GM18517 (cell line): Measurements from ENCODE around the gene NSFL1C.
"Not testable (repeated sequence)": the region's sequence is repeated elsewhere in the genome, so short reads cannot be mapped to it uniquely, and the experiment has no call there.

ENCODE experiments used
- ATAC-seq: cut with Tn5 transposase; IDR thresholded peaks from one replicate; pipeline ENCODE4 v1.9.1; 2021; ENCODE audit warnings: mild to moderate bottlenecking, moderate library complexity; ENCODE audit not compliant: unreplicated experiment

Gene NSFL1C

DNA sequence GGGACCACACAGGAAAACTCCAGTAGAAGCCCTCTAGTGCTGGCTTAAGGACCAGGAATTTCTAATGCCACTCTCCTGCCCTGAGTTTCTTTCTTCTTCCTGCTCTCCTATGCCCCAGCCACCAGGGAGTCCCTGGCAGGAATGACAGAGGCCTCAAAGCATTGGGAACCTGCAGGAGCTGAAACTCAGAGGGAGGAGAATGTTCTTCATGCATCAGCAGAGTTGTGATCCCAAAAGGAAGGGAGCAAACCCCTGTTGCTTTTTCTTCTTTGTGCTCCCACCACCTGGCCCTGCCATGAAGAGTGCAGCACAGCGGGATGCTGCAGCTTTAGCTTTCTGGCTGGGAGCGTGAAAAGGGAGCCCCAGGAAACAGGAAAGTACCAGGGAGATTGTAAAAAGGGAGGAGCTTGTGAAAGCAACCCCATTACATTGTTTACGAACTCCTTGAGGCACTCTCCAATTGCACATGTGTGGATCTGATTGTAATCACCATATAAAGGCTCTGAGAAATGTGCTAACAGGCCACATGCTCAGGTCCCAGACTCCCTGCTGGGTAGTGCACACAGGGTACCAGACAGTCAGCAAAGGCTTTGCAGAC is 39.1 kb downstream of the NSFL1C start:
- ATAC-seq, result no peak

DNA sequence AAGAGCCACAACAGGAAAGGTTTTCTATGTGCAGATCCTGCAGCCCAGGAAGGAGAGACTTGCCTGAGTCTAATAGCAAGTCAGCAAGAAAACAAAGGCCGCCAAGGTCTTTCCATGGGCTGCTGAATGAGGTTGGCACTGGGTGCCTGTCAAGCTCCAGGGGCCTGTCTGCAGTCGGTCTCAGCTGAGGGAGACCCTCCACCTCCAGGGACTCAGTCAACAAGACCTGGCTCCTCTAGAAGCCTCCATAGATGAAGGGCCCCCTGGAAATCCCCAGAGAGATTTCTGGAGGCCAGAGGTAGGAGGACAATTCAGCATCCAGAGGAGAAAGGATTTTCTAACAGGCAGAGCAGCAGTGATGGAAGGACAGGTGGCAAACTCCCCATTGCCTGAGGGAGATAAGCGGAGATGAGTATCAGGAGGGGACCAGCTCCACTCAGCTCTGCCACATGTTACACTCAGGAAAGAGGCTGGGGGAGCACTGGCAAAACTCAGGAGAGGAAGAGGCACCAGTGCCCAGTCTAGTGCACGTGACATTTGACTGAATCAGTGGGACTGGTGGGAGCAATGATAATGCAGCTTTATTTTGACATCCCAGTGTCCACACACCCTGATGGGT is 40.3 kb downstream of the NSFL1C start:
- ATAC-seq, result no peak

DNA sequence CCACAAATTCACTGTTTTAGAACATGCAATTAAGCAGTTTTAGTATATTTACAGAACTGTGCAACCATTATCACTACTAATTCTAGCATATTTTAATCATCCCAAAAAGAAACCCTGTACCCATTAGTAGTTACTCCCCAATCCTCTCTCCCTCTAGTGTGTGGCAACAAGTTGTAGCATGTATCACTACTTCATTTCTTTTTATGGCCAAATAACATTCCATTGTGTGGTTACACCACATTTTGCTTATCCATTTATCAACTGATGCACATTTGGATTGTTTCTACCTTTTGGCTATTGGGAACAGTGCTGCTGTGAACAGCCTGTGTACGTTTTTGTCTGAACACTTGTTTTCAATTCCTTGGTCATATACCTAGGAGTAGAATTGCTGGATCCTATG is 42.3 kb downstream of the NSFL1C start:
- ATAC-seq, result no peak

DNA sequence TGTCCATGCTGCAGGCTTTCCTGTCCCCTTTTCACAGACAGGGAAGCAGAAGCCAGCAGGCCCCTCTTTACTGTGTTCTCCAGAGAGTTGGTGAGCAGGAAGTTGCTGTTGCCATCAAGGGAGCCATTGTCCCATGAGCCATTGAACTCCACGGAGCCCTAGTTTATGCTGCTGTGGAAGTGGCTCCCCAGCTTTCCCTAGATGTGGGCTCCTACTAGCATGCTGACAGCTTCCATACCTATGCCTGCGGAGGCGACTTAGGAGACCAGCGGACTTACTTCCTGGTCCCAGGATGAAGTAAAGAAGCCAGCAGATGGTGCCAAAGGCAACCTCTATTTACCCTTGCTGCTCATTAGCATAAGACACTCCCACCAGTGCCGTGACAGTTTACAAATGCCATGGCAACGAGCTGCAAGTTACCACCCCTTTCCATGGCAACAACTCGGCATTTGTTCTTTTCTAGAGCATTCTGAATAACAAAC is 43.0 kb downstream of the NSFL1C start:
- no peak for ATAC-seq

DNA sequence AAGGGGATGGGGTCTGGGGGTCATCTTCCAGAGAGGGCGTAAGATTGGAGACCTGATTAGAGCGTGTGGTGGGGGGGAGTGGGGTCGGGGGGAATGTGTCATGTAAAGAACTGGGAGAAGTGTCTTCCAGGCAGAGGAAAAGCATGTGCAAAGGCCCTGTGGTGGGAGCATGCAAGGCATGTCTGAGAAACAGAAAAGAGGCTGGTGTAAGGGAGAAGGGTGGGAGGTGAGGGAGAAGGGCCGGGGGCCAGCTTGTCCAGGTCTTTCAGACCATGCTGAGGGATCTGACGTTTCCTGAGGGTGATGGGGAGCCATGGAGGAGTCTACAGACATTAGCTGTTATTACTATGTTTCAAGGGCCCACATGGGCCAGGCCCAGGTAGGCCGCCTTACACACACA is 43.4 kb downstream of the NSFL1C start:
- ATAC-seq, result no peak

GRCh38 chr20:1422753-1423152 is 43.9 kb downstream of the NSFL1C start:
- ATAC-seq, result no peak

DNA sequence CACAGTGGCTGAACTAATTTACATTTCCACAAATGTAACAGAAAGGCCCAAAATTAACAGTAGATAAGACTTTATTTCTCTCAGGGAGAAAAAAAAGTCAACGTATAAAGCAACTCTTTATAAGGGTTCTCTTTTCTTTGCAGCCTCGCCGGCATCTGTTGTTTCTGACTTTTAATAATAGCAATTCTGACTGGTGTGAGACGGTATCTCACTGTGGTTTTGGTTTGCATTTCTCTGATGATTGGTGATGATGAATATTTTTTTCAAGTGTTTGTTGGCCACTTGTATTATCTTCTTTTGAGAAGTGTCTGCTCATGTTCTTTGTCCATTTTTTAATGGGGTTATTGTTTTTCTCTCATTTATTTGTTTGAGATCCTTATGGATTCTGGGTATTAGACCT is 46.6 kb downstream of the NSFL1C start:
- no peak for ATAC-seq

GRCh38 chr20:1418350-1418749 is 48.3 kb downstream of the NSFL1C start:
- no peak for ATAC-seq

DNA sequence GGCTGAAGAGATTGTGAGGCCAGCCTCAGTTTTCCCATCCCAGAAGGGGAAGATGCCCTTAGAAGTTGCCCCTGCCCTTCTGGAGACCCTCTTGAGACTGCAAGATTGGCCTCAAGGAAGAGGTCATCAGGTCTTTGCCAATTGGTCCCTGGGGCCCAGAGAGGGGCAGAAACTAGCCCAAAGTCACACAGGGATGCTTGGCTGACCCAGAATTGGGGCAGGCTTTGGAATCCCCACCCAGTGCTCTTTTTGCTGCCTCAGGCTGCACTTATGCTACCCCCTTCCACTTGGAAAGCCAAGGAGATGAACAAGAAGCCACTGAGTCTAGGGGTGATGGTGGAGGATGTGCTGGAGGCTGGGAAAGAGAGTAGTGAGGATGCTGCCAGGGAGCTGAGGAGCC is 48.9 kb downstream of the NSFL1C start:
- no peak for ATAC-seq

DNA sequence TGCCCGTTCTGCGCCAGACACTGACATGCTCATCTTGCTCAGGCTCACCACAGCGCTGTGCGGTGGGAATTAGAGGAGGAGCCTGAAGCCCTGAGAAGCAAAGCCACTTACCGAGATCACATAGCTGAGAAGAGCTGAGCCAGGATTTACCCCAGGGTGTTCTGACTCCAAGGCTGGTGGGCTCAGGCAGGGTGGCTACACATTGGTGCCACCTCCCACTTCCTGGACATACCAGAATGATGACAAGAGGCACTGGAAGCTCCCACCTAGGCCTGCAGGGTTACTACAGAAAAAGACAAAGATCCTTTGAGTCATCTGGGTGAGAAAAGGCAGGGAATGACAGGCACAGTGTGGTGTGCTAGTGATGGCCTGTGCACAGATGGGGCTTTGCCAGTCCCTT is 49.4 kb downstream of the NSFL1C start:
- no peak for ATAC-seq

DNA sequence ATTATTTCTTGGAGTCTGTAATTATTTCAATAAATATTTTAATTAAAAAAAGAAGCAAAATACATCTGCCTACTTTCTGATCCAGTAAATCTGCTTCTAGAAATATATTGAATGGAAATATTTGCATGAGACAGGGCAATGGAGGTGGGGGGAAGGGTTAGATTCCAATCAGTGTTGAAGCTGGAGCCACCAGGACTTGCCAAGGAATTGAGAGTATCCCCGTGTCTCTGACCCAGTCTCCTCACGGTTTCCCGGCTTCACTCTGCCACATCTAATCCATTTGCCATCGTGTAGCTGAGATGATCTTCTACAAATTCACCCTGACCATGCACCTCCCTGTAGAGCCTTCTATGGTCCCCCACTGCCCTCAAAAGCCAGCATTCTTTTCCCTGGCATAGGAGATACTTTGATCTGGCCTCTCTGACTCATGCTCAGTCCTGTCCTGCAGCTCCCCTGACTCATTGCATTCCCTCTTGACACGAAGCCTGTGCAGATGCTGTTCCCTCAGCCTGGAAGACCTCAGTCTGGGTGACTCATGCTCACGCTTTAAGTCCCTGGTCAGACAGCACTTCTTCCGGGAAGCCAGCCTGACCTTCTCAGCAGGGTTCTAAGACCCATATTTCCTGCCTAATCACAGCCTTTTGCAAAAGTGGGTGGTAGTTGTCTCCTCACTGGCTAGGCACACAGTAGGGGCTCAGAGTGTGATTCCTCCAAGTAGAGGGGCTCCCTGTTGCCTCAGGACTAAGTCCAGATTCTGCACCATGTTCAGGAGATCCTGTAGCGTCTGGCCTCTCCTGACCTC is 50.8 kb downstream of the NSFL1C start:
- ATAC-seq, result no peak

GRCh38 chr20:1414982-1415381 is 51.7 kb downstream of the NSFL1C start:
- ATAC-seq, result no peak

- ATAC-seq, result no peak
Measured at GRCh38 chr20:1405801-1406200, 60.8 kb downstream of the NSFL1C start.

GRCh38 chr20:1403624-1404023 is 63.0 kb downstream of the NSFL1C start:
- ATAC-seq, result no peak

GRCh38 chr20:1402149-1402548 is 64.5 kb downstream of the NSFL1C start:
- ATAC-seq, result no peak

GRCh38 chr20:1401451-1401907 is 65.2 kb downstream of the NSFL1C start:
- ATAC-seq, result no peak

DNA sequence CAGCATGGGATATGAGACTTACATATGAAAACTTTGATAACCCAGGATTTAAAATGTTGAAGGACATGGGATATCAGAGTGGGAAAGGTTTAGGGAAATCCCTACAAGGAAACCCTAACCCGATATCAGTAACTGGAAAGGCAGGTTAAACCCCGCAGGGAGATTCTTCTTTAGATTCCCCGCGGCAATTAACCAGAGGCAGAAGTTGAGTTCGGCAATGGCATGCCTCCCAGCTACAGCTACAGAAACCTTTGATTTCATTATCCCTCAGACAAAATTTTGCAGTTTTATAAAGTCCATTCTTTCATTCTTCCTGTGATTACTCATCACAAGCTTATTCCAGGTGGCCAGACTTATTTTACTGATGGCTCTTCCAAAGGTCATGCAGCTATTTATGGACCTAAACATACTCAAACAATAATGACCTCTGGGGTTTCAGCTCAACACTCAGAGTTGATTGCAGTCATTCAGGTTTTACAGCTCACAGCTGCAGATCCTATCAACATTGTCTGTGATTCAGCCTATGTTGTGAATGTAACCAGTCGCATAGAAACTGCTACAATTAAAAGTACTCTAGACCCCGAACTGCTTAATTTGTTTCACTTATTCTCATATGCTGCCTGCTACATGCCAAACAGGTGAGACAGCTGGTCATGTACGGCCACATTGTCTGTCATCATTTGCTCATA is 66.8 kb downstream of the NSFL1C start:
- not testable (repeated sequence) for ATAC-seq

- not testable (repeated sequence) for ATAC-seq
Measured at GRCh38 chr20:1398185-1398584, 68.5 kb downstream of the NSFL1C start.

GRCh38 chr20:1397710-1398109 is 68.9 kb downstream of the NSFL1C start:
- no peak for ATAC-seq

DNA sequence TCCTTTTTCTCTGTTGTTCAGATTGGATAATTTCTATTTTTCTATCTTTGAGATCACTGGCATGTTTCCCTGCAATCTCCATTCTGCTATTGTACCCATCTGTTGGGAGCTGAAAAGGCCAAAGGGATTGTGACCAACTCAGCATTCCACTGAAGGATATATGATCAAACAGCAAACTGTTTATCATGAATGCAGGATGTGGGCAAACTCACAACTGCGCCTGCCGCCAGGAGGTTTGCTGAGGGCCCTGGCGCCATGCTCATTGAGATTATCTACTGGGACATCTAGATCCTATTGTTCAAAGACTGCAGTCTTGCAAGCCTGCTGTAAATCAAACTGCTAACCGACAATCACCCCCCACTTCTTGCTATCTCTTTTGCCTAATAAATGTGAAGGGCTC is 69.9 kb downstream of the NSFL1C start:
- no peak for ATAC-seq

GRCh38 chr20:1396264-1396663 is 70.4 kb downstream of the NSFL1C start:
- ATAC-seq, result no peak
